Measurements from ENCODE around the gene NCKAP5. TPM values are rescaled to one million over a fixed set of nuclear protein-coding genes. Genes with fewer than 3 reads are reported as not detected.

NCKAP5 gene
- total RNA-seq, 5 donors from 2014 or later (not counting 1 experiment from before 2014, with no cell fraction given): 0.06 TPM; not detected in 4

DNA sequence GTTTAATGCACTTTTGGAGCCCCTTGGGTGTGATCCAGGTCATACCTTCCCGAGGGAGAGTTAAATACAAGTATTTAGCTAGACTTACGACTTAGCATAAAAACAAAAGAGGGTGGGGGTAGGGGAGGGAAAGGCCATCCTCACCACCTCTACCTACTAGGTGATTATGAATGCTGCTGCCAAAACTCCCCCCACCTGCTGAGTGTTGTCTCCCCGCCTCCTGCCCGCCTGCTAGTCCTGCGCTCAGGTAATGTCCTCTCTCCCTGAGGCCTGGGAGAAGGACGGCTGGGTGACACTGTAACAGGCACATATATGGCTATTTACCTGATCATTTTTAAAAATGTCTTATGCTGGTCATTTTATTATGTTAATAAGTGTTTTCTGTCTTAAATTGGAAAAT is 3.0 kb upstream of the NCKAP5 start:
- DNase-seq (no peak), ATAC-seq (replicated peaks in 1 of 4) (no peak)
- H3K27ac Mint-ChIP-seq: no peak overlapping the region
- CTCF ChIA-PET: no interaction called here
- Histone ChIP-seq H3K27ac (ENCODE audit: low read length) (no peak overlapping the region), H3K4me1 (ENCODE audit: control insufficient read depth in 1 of 2, extremely low read depth in 1 of 2, insufficient read depth in 2 of 2, low read length in 2 of 2) (no peaks in the 10 kb centered on the region), H3K9me3 (no peaks in the 10 kb centered on the region), H3K4me3 (ENCODE audit: control insufficient read depth in 1 of 2, extremely low read depth in 1 of 2, low read length in 1 of 2) (no peak overlapping the region), H3K27me3 (replicated peaks in 1 of 2; ENCODE audit: control insufficient read depth in 2 of 2, extremely low read depth in 1 of 2, insufficient read depth in 2 of 2, low read length in 1 of 2) (peaks cover 0 to 5% of the 10 kb centered on the region in 2 experiments), H3K36me3 (ENCODE audit: control insufficient read depth in 2 of 2, extremely low read depth in 1 of 2, insufficient read depth in 1 of 2, low read length in 1 of 2) (no peaks in the 10 kb centered on the region)
- H3K4me3 Mint-ChIP-seq: no peak overlapping the region
- no peaks in the 10 kb centered on the region for H3K9me3 Mint-ChIP-seq
- POLR2A ChIA-PET: no interaction called here
- H3K4me1 Mint-ChIP-seq: no peaks in the 10 kb centered on the region
- H3K36me3 Mint-ChIP-seq: no peaks in the 10 kb centered on the region
- WGBS (ENCODE audit: insufficient coverage): no CpG with 5 or more reads among the region's 6 CpGs
- H3K27me3 Mint-ChIP-seq: peaks cover 7 to 17% of the 10 kb centered on the region in 2 donors

DNA sequence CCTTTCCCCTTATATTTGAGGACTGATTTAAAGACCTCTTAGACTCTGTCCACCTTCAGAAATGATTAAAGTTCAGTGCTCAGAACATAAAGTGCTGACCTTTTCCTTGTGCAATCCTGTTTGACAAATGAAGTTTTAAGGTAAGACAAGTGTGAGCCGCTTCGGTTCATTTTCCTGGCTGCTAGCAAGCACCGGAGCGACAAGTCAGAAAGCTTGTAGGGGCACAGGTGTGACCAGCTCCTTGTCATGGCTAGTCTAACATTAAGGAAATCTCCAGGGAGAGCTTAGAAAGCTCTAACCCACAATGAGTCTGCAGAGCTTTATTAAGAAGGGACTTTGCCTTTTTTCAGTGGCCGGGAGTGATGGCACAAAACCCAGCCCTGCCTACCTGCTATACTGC is 2.3 kb upstream of the NCKAP5 start:
- Mint-ChIP-seq H3K9me3 (no peaks in the 10 kb centered on the region), H3K36me3 (no peaks in the 10 kb centered on the region), H3K4me3 (no peak overlapping the region), H3K4me1 (no peaks in the 10 kb centered on the region), H3K27ac (no peak overlapping the region), H3K27me3 (peaks cover 10 to 20% of the 10 kb centered on the region in 2 donors)
- Histone ChIP-seq H3K27me3 (replicated peaks in 1 of 2; ENCODE audit: control insufficient read depth in 2 of 2, extremely low read depth in 1 of 2, insufficient read depth in 2 of 2, low read length in 1 of 2) (peaks cover 0 to 5% of the 10 kb centered on the region in 2 experiments), H3K36me3 (ENCODE audit: control insufficient read depth in 2 of 2, extremely low read depth in 1 of 2, insufficient read depth in 1 of 2, low read length in 1 of 2) (no peaks in the 10 kb centered on the region), H3K4me3 (ENCODE audit: control insufficient read depth in 1 of 2, extremely low read depth in 1 of 2, low read length in 1 of 2) (no peak overlapping the region), H3K4me1 (ENCODE audit: control insufficient read depth in 1 of 2, extremely low read depth in 1 of 2, insufficient read depth in 2 of 2, low read length in 2 of 2) (no peaks in the 10 kb centered on the region), H3K9me3 (no peaks in the 10 kb centered on the region), H3K27ac (ENCODE audit: low read length) (no peak overlapping the region)
- ATAC-seq (replicated peaks in 1 of 4) (no peak), DNase-seq (no peak)
- POLR2A ChIA-PET: no interaction called here
- CTCF ChIA-PET: no interaction called here
- WGBS (ENCODE audit: insufficient coverage): 100% methylated on average over 4 of the region's 5 CpGs

DNA sequence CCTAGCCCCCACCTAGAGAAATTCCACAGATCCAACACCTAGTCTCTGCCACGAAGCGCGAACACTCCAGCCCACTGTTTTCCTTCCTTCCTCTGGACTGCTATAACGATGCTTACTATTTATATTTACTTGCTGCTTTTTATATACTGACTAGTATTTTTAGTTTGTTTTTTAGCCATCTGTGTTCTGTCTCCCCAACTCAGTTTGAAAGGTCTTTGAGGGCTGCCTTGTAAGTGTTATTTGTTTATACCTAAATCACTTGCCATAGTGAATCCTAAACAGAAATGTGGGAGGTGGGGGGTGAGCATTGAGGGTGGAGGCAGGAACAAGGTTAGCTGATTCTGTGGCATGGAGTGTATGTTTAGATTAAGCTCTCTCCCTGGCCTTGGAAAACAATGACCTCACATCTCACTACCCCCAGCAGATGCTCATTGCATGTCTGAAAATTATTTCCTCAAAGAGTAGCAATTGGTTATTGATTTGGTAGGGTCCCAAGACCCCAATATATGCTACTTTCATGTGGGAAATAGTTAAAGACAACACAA is 1.1 kb upstream of the NCKAP5 start:
- WGBS (ENCODE audit: insufficient coverage): no CpG with 5 or more reads among the region's 4 CpGs
- Mint-ChIP-seq H3K36me3 (no peaks in the 10 kb centered on the region), H3K4me3 (no peak overlapping the region), H3K9me3 (no peaks in the 10 kb centered on the region), H3K27ac (no peak overlapping the region), H3K4me1 (no peaks in the 10 kb centered on the region), H3K27me3 (peaks cover 13 to 27% of the 10 kb centered on the region in 2 donors)
- peaks cover 0 to 5% of the 10 kb centered on the region in 2 experiments for H3K27me3 ChIP-seq (replicated peaks in 1 of 2; ENCODE audit: control insufficient read depth in 2 of 2, extremely low read depth in 1 of 2, insufficient read depth in 2 of 2, low read length in 1 of 2)
- H3K4me1 ChIP-seq (ENCODE audit: control insufficient read depth in 1 of 2, extremely low read depth in 1 of 2, insufficient read depth in 2 of 2, low read length in 2 of 2): no peaks in the 10 kb centered on the region
- no peaks in the 10 kb centered on the region for H3K9me3 ChIP-seq
- no peak for DNase-seq
- no peak for ATAC-seq (replicated peaks in 1 of 4)
- ChIA-PET POLR2A (no interaction called here), CTCF (no interaction called here)
- H3K27ac ChIP-seq (ENCODE audit: low read length): no peak overlapping the region
- H3K4me3 ChIP-seq (ENCODE audit: control insufficient read depth in 1 of 2, extremely low read depth in 1 of 2, low read length in 1 of 2): no peak overlapping the region
- H3K36me3 ChIP-seq (ENCODE audit: control insufficient read depth in 2 of 2, extremely low read depth in 1 of 2, insufficient read depth in 1 of 2, low read length in 1 of 2): no peaks in the 10 kb centered on the region

DNA sequence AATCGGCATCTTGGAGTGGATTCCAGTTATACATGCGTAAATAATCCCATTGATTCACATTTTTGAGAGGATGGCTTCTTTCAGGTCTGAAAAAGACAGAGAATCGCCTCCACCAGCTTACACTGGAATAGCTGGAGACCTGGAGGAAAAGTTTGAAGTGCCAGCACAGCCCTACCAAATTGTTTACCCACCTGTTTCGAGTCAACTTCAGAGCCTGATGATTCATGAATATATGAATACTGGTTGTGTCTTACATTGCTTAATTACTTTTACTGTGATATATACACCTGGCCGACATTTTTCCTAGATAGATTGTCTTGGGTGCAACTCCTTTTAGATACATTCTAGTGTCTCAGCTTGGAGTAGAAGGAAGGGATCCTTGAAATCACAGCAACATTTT is 335 bp upstream of the NCKAP5 start:
- Mint-ChIP-seq H3K27ac (no peak overlapping the region), H3K27me3 (peaks cover 16 to 30% of the 10 kb centered on the region in 2 donors), H3K4me3 (no peak overlapping the region), H3K9me3 (no peaks in the 10 kb centered on the region), H3K36me3 (no peaks in the 10 kb centered on the region), H3K4me1 (no peaks in the 10 kb centered on the region)
- Histone ChIP-seq H3K36me3 (ENCODE audit: control insufficient read depth in 2 of 2, extremely low read depth in 1 of 2, insufficient read depth in 1 of 2, low read length in 1 of 2) (no peaks in the 10 kb centered on the region), H3K27me3 (replicated peaks in 1 of 2; ENCODE audit: control insufficient read depth in 2 of 2, extremely low read depth in 1 of 2, insufficient read depth in 2 of 2, low read length in 1 of 2) (peaks cover 0 to 5% of the 10 kb centered on the region in 2 experiments), H3K4me3 (ENCODE audit: control insufficient read depth in 1 of 2, extremely low read depth in 1 of 2, low read length in 1 of 2) (no peak overlapping the region), H3K4me1 (ENCODE audit: control insufficient read depth in 1 of 2, extremely low read depth in 1 of 2, insufficient read depth in 2 of 2, low read length in 2 of 2) (no peaks in the 10 kb centered on the region), H3K9me3 (no peaks in the 10 kb centered on the region), H3K27ac (ENCODE audit: low read length) (no peak overlapping the region)
- POLR2A ChIA-PET: no interaction called here
- CTCF ChIA-PET: no interaction called here
- no CpG with 5 or more reads among the region's 5 CpGs for WGBS (ENCODE audit: insufficient coverage)
- DNase-seq: no peak
- no peak for ATAC-seq (replicated peaks in 1 of 4)

DNA sequence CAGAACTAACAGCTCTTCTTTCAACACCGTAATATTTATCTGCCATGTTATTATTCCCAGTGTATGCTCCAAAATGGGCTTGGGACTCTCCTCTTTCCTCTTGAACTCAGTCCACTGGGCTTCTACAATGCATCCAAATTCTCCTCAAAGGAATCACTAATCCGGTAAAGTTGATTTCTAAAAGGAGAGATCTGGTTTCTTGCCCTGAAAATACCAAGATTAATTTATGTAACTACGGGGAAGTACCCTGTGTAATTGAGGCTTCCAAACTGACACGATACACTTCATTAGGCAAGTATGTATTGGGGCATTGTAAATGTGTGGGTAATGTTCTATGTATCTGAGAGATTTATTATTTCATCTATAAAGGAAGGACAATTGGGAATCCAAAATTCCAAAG is 5.7 kb downstream of the NCKAP5 start:
- POLR2A ChIA-PET: no interaction called here
- no peaks in the 10 kb centered on the region for H3K9me3 Mint-ChIP-seq

DNA sequence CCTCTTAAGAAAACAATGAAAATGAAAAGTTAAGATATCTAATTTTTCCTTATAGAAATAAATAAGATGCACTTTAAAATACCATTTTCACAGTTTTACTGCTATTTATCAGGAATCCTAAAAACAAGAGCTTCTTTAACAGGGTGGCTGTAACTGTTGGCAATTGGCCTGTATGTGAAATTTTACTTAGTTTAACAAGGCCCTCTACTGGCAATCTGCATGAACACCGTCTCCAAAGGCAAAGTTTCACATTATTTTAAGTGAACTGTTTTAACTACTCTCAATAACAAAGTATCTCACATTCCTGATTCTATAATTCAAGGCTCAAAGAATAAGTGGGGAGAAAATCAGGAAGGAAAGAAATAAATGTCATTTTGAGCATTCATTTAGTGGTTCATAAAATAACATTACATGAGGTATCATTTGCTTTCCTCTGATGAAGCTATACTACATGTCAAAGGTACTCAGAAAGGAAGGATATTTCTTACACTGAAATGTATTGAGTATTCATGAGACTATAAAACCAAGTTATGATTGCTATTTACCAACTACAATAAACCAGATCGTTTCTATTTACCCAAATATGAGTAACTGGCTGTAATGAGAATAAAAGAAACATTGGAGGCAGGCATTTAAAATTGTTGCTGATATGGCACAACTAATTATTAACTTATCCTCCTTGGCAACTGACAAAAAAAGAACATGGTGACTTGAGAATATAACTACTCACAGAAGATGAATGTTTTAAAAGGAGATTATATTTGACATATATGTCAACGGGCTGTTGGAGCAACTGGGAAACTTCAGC is 7.0 kb downstream of the NCKAP5 start:
- Mint-ChIP-seq H3K4me3 (no peak overlapping the region), H3K36me3 (no peaks in the 10 kb centered on the region), H3K27ac (no peak overlapping the region), H3K27me3 (peaks cover 9 to 24% of the 10 kb centered on the region in 2 donors), H3K4me1 (no peaks in the 10 kb centered on the region), H3K9me3 (peaks cover 0 to 4% (median 0%) of the 10 kb centered on the region in 3 donors)
- no peak overlapping the region for H3K4me3 ChIP-seq (ENCODE audit: control insufficient read depth in 1 of 2, extremely low read depth in 1 of 2, low read length in 1 of 2)
- DNase-seq (no peak), ATAC-seq (replicated peaks in 1 of 4) (no peak)
- WGBS (ENCODE audit: insufficient coverage): no CpG with 5 or more reads among the region's 3 CpGs
- no peaks in the 10 kb centered on the region for H3K27me3 ChIP-seq (replicated peaks in 1 of 2; ENCODE audit: control insufficient read depth in 2 of 2, extremely low read depth in 1 of 2, insufficient read depth in 2 of 2, low read length in 1 of 2)
- no peaks in the 10 kb centered on the region for H3K9me3 ChIP-seq
- no peaks in the 10 kb centered on the region for H3K4me1 ChIP-seq (ENCODE audit: control insufficient read depth in 1 of 2, extremely low read depth in 1 of 2, insufficient read depth in 2 of 2, low read length in 2 of 2)
- ChIA-PET POLR2A (no interaction called here), CTCF (no interaction called here)
- no peaks in the 10 kb centered on the region for H3K36me3 ChIP-seq (ENCODE audit: control insufficient read depth in 2 of 2, extremely low read depth in 1 of 2, insufficient read depth in 1 of 2, low read length in 1 of 2)
- H3K27ac ChIP-seq (ENCODE audit: low read length): no peak overlapping the region

More for the DNA sequence above, 5.7 kb downstream of the NCKAP5 start:
- H3K36me3 ChIP-seq (ENCODE audit: control insufficient read depth in 2 of 2, extremely low read depth in 1 of 2, insufficient read depth in 1 of 2, low read length in 1 of 2): no peaks in the 10 kb centered on the region
- Mint-ChIP-seq H3K4me3 (no peak overlapping the region), H3K27me3 (peaks cover 9 to 20% of the 10 kb centered on the region in 2 donors), H3K27ac (no peak overlapping the region), H3K4me1 (no peaks in the 10 kb centered on the region), H3K36me3 (no peaks in the 10 kb centered on the region)
- no peaks in the 10 kb centered on the region for H3K27me3 ChIP-seq (replicated peaks in 1 of 2; ENCODE audit: control insufficient read depth in 2 of 2, extremely low read depth in 1 of 2, insufficient read depth in 2 of 2, low read length in 1 of 2)
- no peaks in the 10 kb centered on the region for H3K9me3 ChIP-seq
- H3K27ac ChIP-seq (ENCODE audit: low read length): no peak overlapping the region
- WGBS (ENCODE audit: insufficient coverage): 100% methylated on average over 1 of the region's 4 CpGs
- no peak overlapping the region for H3K4me3 ChIP-seq (ENCODE audit: control insufficient read depth in 1 of 2, extremely low read depth in 1 of 2, low read length in 1 of 2)
- DNase-seq: no peak
- no peaks in the 10 kb centered on the region for H3K4me1 ChIP-seq (ENCODE audit: control insufficient read depth in 1 of 2, extremely low read depth in 1 of 2, insufficient read depth in 2 of 2, low read length in 2 of 2)
- CTCF ChIA-PET: no interaction called here
- no peak for ATAC-seq (replicated peaks in 1 of 4)

Measured in T-cell (primary cell).